Measurements from ENCODE around the gene ATN1. TPM values are rescaled to one million over a fixed set of nuclear protein-coding genes. Genes with fewer than 3 reads are reported as not detected.

The ATN1 gene
- total and polyA plus RNA-seq, 2 of the 4 experiments (the other 2 are of a cell fraction), result 3.4 to 58.7 TPM

DNA sequence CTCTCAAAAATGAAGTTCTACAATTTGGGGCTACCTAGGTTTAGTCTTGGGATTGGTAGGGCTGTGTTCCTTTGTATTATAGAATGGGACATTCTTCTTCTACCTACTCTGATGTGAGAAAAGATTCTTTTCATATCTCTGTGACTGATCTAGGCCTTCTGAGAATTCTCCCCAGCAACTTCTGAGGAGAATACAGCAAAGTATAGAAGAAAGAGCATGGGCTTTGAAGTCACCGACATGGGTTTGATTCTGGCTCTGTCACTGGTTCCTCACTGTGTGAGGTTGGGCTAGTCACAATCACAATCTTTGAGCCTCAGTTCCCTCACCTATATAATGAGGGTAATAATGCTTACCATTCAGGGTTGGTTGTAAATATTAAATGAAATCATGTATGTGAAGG, 5.0 kb downstream of the ATN1 start:
- no peak overlapping the region for H3K27ac ChIP-seq (ENCODE audit: insufficient read depth, low read length)
- H2BK15ac ChIP-seq (ENCODE audit: low read depth, low read length), result no peak overlapping the region
- H3K4me3 ChIP-seq (ENCODE audit: insufficient read depth, low read depth, low read length), result no peak overlapping the region
- H3K4me2 ChIP-seq (ENCODE audit: low read depth, low read length), result no peak overlapping the region
- dilution Hi-C loops (cut with HindIII; ENCODE audit: low sequenced_read_pairs, unreplicated experiment), result no loop called here
- peaks cover 9% of the 10 kb centered on the region for H3K9me1 ChIP-seq (ENCODE audit: insufficient read depth, low read length)
- H3K27me3 ChIP-seq (ENCODE audit: control insufficient read depth, insufficient read depth, low read length), result no peaks in the 10 kb centered on the region
- no CpG with 5 or more reads among the region's 1 CpG for WGBS, 2 experiments (ENCODE audit: extremely low coverage in 2 of 2, insufficient read length in 1 of 2)
- CTCF ChIA-PET, result no interaction called here
- ATAC-seq (ENCODE audit: low read depth), result no peak
- POLR2A ChIA-PET (ENCODE audit: unreplicated experiment), result no interaction called here
- H2AK5ac ChIP-seq (ENCODE audit: low read depth, low read length), result no peak overlapping the region
- no peak overlapping the region for H3K18ac ChIP-seq (ENCODE audit: low read depth, low read length)
- H3K14ac ChIP-seq (replicated peaks; ENCODE audit: low read depth, low read length), result no peak overlapping the region
- peaks cover 62% of the 10 kb centered on the region for H4K20me1 ChIP-seq (ENCODE audit: insufficient read depth, low read length)
- no peak overlapping the region for H2BK120ac ChIP-seq (ENCODE audit: low read depth, low read length)
- TF ChIP-seq, protein P1, sequence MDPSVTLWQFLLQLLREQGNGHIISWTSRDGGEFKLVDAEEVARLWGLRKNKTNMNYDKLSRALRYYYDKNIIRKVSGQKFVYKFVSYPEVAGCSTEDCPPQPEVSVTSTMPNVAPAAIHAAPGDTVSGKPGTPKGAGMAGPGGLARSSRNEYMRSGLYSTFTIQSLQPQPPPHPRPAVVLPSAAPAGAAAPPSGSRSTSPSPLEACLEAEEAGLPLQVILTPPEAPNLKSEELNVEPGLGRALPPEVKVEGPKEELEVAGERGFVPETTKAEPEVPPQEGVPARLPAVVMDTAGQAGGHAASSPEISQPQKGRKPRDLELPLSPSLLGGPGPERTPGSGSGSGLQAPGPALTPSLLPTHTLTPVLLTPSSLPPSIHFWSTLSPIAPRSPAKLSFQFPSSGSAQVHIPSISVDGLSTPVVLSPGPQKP (IDR thresholded peaks at IDR 0.05; ENCODE audit: borderline replicate concordance, low read depth, low read length), result no peak
- TF ChIP-seq MXI1 (IDR thresholded peaks at IDR 0.05; ENCODE audit: borderline replicate concordance, low read depth, low read length) (no peak), BHLHE40 (IDR thresholded peaks at IDR 0.05; ENCODE audit: low read depth, low read length) (no peak), NFE2L2 (IDR thresholded peaks at IDR 0.05; ENCODE audit: low read depth, low read length) (no peak), POLR2A (IDR thresholded peaks at IDR 0.05; ENCODE audit: low read depth, low read length) (no peak), SMC3 (IDR thresholded peaks at IDR 0.05; ENCODE audit: low read depth, low read length) (no peak), CHD1 (IDR thresholded peaks at IDR 0.05; ENCODE audit: low read depth, low read length) (no peak), RCOR1 (IDR thresholded peaks at IDR 0.05; ENCODE audit: insufficient replicate concordance, low read length) (no peak), MAZ (IDR thresholded peaks at IDR 0.05; ENCODE audit: borderline replicate concordance, low read depth, low read length) (no peak)
- no peak overlapping the region for H3K4ac ChIP-seq (ENCODE audit: low read depth, low read length)
- no peak overlapping the region for H2BK20ac ChIP-seq (ENCODE audit: low read depth, low read length)
- no peak overlapping the region for H4K91ac ChIP-seq (ENCODE audit: insufficient read depth, low read depth, low read length)
- no peak overlapping the region for H4K5ac ChIP-seq (ENCODE audit: low read depth, low read length)
- intact Hi-C loops (cut with micrococcal nuclease), result no loop called here
- no peak overlapping the region for H2BK5ac ChIP-seq (ENCODE audit: low read depth, low read length, poor library complexity, severe bottlenecking)
- DNase-seq, result no peak
- H3K9ac ChIP-seq (ENCODE audit: low read depth, low read length), result no peak overlapping the region
- H3K56ac ChIP-seq (ENCODE audit: extremely low read depth, insufficient read depth, low read length), result no peak overlapping the region
- H4K8ac ChIP-seq (ENCODE audit: low read depth in 2 of 2, low read length in 2 of 2), result no peak overlapping the region
- peak overlapping the region; percentile 48; the same call in 1 of the 2 replicates for H3K23ac ChIP-seq (ENCODE audit: low read depth, low read length)
- no peaks in the 10 kb centered on the region for H3K9me3 ChIP-seq (ENCODE audit: control insufficient read depth, insufficient read depth, low read length)
- no TSS peak for BruUV-seq (replicated peaks)
- H2AFZ ChIP-seq (replicated peaks; ENCODE audit: low read length, poor library complexity), result no peak overlapping the region
- peaks cover 39% of the 10 kb centered on the region for H3K36me3 ChIP-seq (ENCODE audit: control insufficient read depth, insufficient read depth, low read length)
- no peak overlapping the region for H2AK9ac ChIP-seq (replicated peaks; ENCODE audit: low read depth, low read length, poor library complexity)
- peaks cover 14% of the 10 kb centered on the region for H3K4me1 ChIP-seq (ENCODE audit: control insufficient read depth, insufficient read depth, low read length)
- in situ Hi-C loops (cut with MboI; ENCODE audit: low sequenced_read_pairs), result no loop called here
- peaks cover 4 to 59% of the 10 kb centered on the region in 2 experiments; a peak in 3 of 4 replicates for H3K79me1 ChIP-seq (ENCODE audit: low read depth in 1 of 2, low read length in 2 of 2)

All from IMR-90 (cell line).